Measurements from ENCODE around the gene YPEL2.

- no peak for TF ChIP-seq CTCF (IDR thresholded peaks at IDR 0.05; ENCODE audit: low read depth, low read length)
- TF ChIP-seq EZH2phosphoT487 (IDR thresholded peaks at IDR 0.05; ENCODE audit: low read depth): no peak
Measured at GRCh38 chr17:59355030-59355701, 23.7 kb downstream of the YPEL2 start.

Measured in OCI-LY3 (cell line).